Measurements from ENCODE around the gene UBXN10.
"Not testable (repeated sequence)": the region's sequence is repeated elsewhere in the genome, so short reads cannot be mapped to it uniquely, and the experiment has no call there.

UBXN10 gene

DNA sequence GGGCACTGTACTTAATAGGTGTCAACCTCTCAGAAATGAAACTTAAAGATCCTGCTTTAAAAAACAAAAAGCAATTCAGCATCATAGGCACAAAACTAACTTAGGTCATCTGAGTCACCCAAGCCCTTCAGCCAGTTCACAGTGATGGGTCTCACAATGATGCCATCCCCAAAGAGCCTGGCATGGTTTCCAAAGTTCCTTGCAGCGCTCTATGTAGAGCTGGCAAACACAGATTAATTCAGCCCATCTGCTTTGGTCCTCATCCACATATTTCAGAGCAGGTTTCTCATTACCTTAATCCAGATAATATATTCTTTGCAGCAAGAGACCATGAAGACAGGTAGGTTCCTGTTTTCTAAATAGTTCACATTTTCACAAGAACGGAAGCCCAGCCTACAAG, 15.1 kb downstream of the UBXN10 start:
- DNase-seq (ENCODE audit: low spot score): no peak

DNA sequence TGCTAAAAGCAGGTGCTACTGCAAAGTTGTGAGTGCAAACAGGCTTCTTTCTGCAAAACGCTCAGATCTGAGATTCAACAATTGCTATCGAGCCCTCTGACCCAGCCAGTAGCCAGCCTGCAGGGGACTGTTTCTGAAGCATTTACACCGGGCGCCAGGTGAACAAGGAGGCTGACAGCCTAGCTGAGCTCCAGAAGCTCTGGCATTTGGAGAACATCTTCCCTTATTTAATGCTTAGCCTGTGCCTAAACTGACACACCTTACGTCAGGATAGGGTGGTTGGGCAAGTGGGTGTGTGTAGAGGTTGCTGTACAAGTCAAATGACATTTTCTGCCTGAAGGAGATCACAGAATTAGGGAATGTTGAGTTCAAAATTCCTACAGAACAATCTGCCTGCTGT, 16.3 kb downstream of the UBXN10 start:
- no peak for DNase-seq (ENCODE audit: low spot score)

DNA sequence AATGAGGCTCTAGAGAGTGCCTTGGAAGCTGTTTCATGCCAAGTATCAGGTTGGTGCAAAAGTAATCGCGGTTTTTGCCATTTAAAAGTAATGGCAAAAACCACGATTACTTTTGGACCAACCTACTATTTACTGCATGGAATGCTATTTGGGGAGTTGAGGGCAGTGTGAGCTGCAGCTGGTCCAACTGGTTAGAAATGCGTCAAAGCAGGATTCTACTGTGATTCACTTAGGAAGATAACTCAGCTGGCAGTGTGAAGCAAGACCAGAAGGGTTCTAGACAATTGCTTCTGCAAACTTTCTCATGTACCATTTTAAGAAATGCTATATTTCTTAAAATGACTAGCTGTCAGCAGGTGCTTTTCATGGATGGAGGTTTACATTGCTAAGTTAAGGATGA, 21.6 kb downstream of the UBXN10 start:
- DNase-seq (ENCODE audit: low spot score): no peak

DNA sequence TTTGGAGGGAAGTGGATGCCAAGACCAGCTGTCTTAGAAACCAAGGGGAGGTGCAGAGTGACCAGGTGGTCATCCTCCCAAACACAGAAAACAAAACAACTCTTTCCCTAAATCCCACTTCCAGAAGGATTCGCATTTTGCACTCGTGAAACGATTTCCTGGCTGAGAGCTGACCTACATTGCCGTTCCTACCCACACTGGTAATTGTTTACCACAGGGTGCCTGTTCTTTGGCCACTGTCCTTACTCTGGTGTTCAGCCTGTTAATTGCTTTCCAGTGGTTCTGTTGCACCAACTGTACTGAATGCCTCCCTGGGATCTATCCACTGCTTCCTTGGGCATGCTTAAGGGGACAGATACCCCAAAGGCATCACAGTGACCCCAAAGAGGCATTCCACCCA, 23.6 kb downstream of the UBXN10 start:
- no peak for DNase-seq (ENCODE audit: low spot score)

DNA sequence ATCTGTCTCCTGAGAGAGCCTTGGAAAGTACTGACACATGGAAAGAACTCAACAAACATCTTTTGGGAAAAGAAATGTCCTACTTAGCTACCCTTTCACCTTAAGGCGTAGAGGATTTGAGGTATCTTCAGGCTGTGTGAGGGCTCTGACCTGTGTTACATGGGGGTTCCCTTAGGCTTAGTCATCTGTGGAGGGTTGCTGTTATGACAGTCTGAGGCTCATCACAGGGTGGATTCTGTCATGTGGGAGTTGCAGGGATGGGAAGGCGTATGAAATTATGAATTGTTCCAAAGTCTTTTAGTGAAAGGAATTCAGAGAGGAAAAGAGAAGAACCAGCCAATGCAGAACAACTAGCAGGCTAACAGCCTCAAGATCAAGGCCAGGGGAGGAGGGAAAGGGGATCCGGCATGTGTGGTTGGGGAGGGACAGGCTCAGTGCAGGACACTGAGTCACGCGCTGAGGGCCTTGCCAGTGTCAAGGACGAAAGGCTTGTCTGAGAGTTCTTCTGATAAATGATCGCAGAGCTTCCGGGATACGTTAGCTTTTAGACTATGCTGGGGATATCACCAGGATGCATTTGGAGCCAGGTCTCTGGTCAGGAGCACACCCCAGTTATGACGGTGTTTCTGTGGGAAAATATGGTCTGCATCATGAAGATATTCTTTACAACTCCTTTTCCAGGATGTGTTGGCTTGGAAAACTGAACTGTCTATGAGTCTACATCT, 25.0 kb downstream of the UBXN10 start:
- DNase-seq (ENCODE audit: low spot score): no peak

DNA sequence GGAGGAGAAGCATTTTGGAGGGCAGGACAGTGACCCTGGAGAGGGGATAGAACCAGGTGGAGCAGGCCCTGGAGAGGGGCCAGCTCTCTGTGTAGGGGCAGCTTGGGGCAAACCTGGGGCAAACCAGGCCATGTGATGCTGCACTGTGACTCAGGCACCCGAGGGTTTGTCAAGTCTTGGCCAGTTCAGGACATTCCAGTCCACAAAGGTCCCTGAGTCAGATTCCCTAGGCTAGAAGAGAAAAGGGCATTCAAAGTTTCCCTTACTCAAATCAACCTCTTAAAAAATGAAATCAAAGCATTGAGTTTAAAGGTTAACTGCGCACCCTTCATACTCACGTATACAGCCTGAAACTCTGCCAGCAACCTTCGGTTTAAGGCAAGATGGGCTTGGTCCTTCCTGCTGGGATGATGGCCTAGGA, 25.6 kb downstream of the UBXN10 start:
- no peak for DNase-seq (ENCODE audit: low spot score)

DNA sequence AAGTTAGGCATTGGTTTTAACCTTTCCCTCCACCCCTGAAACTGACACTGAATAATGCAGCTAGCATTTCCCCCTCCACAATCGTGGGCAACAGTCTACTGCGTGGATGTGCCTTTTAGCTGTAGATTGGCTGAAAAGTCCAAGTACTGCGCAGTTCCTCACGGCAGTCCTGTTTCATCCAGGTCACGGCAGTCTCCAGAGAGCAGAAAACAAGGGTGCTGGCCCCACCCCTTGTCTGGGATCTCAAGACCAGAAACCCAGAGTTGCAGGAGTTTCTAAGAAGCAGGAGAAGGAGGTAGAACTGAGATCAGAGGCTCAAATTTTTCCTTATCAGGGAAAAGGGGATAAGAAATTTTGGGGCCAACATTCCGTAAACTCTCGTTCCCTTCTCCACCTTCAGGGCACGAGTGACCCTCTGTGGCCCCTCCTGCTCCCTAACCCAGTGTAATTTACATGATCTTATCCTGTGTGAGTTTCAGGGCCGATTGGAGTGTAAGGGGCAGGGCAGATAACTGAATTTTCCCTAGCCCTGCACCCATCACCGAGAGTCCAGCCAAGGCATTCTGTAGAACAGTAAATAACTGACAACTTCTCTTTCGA, 26.3 kb downstream of the UBXN10 start:
- DNase-seq (ENCODE audit: low spot score): no peak

DNA sequence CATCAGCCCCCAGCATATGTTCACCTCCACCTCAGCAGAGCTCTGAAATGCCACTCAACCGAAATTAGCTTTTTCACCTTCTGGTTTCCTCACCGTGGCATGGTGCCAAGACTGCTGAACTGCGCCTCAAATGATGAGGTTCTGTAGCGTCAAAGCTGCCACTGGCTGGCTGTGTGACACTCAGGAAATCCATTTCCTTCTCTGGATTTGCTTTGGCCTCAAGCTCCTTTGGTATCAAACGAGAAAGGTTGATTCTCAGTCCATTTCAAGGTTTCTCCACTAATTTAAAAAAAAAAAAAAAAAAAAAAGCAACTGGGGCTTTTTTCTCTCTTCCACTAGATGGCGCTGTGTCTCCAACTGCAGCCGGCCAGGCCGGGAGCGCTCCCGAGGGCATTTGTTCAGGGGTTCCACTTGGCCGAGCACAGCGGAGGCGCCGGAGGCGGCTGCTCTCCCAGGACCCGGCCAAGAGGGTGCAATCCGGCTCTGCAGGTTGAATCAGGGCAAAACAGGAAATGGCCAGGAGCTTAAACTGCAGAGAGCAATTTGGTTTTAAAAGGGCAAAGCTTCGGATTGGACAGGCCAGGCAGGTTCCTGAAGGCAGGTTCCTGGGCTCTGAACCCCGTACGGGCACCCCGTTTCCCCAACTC, 26.9 kb downstream of the UBXN10 start:
- peak; percentile 92 for DNase-seq (ENCODE audit: low spot score)

DNA sequence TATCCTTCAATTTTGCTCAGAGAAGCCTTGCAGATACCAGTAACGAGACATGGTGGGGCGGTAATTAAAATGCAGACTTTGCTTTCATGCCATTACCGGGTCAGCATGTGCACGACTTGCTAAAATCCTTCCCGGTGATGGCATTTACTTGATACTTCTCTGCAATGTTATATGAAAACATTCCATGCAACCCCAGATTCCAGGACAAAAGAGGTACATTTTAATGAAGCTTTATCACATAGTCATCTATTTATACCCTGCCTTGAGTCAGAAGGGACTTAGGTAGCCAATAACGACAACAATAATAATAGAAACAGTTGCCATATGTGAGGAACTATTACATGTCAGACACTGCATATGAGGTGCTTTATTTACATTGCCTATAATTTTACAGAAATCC, 29.8 kb downstream of the UBXN10 start:
- no peak for DNase-seq (ENCODE audit: low spot score)

DNA sequence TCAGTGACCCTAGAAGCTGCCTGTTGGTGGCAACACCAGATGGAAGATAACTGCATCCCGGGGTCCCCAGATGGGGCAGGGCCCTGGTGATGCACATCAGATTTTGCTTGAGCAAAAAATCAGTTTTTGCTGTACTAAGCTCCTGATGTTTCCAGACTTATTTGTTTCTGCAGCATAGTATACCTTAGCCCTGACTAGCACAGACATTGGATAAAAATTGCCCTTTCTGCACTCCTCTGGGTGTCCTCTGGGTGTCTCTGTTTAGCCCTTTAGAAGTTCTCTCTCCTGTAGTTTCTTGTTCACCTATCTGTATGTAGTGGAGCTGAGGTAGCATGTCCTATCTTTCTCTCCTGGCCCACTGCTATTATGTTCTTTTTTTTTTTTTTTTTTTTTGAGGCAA, 30.7 kb downstream of the UBXN10 start:
- no peak for DNase-seq (ENCODE audit: low spot score)

DNA sequence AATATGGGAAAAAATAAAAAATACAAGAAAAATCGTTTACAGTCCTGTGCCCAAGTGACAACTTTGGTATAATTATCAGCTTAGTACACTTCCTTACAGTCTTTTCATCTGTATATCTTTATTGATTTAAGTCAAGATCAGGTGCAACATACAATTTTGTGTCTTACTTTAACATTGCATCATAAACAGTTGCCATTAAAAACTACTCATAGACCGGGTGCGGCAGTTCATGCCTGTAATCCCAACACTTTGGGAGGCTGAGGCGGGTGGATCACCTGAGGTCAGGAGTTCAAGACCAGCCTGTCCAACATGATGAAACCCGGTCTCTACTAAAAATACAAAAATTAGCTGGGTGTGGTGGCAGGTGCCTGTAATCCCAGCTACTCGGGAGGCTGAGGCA, 33.2 kb downstream of the UBXN10 start:
- not testable (repeated sequence) for DNase-seq (ENCODE audit: low spot score)

DNA sequence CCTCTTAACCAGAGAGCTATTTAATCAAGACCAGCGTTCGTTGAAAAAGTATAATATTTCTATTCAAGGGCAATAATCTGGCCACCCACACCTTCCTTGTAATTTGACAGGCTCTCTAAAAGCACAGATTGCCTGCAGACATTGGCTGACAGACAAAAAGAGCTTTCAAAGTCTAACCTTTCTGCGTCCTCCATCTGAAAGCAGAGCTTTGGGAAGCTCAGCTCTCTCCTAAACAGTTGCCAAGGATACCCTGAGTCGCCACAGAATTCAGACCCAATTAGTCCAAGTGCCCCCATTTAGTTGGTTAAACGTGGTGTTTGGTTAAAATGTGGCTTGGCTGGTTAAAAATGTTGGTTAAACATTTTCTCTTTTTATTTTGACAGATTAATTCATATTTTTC, 34.1 kb downstream of the UBXN10 start:
- no peak for DNase-seq (ENCODE audit: low spot score)

DNA sequence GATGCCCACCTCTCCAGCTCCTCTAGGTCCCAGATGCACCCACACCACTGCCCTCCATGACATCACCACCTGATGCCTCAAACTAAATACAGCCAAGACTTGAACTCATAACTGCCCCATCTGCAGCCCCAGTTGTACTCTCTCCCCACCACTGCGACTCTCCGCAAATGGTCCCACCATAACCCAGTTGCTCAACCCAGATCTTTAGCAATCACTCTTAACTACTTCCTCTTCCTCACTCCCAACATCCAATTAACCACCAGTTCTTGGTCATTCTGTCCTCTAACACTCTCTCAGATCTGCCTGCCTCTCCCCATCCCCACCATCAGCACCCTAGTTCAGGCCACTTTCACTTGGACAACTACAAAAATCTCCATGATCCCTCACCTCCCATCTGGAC, 37.2 kb downstream of the UBXN10 start:
- DNase-seq (ENCODE audit: low spot score): no peak

DNA sequence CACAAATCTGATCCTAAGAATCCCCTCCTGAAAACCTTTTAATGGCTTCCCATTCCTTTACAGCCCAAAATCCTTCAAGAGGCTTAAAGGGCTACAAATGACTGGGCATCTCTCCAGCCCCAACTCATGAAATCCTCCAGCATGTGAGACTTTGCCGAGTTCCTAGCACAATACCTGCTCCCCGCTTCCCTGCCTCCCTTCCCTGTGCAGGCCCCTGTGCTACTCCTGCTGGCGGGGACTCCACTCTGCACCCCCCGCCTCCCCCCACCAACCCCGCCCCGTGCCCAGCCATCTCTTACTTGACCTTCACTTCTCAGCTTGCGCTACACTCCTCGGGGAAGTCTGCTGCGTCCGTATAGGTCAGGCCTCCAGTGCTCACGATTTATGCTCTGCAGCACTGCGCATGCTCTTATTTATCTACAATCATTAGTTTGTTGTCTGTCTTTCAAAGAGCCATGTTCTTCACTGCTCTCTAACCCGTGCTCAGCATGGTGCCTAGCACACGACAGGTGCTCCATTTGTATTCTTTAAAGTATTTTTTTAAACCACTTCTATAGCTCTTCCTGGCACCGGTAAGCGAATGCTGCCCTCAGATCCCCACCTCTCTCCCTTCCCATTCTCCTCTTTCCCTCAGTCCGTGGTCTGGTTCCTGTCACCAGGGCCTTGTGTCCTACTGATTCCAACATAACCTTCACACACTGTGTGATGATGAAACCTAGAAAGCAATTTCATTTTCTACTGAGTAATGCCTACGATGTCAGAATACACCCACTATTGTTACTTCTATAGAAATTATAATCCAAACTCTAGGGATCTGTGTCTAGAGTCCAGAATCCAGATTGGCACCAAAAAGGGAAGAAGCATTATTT, 37.9 kb downstream of the UBXN10 start:
- peak; percentile 62 for DNase-seq (ENCODE audit: low spot score)

DNA sequence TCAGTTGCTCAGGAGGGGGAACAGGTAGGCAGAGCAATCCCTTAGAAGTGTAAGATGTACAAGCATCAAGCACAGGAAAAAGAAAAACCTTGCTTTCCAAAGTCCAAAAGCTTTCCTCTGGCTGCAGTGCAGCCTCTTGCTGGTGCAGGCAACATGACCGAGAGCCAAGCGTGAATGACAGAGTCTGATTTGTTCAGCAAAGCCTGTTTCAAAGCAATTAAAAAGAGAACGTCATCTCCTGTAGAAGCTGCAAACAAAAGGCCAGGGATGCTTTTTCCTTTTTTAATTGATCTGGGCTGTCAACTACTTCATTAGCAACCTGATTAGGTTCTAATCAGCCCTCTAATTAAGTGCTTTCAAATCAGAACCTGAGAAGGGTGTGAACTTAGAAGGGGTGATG, 38.6 kb downstream of the UBXN10 start:
- DNase-seq (ENCODE audit: low spot score): no peak

DNA sequence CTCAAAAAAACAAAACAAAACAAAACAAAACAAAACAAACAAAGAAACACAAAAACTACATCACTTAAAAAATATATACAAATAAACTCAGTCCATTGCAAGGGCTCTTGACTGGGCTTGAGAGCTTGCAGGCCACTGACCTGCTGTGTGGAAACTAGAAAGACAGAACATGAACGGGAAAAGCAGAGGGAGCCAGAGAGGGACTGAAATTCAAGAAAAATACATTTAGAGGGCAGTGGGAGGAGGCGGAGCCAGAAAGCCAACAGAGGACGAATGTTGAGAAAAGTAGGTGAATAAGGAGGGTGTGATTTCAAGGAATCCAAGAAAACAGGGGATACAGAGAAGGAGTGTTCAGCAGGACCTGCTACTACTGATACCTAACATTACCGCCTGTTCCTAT, 41.8 kb downstream of the UBXN10 start:
- no peak for DNase-seq (ENCODE audit: low spot score)

DNA sequence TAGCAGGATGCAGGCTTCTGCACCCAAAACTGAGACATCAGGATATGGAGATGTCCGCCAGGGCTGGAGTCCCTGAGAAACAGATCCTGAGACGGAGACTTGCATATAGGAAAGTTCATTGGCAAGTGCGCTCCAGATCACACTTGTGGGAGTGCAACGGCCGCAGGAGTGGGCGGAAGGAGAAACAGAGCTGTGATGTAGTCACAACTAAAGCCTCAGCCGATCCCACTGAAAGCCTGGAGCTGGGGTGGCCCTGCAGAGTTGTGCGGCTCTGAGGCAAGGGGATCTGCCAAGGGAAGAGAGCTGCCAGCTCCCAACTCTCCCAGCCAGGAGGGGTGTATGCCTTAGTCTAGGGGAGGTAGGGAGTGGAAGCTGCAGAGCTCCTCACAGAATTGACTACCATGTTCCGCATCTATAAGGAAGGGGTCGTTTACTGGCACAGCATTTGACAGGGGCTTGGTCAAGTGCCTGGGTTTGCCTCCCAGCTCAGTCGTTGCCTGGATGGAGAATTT, 42.5 kb downstream of the UBXN10 start:
- no peak for DNase-seq (ENCODE audit: low spot score)

DNA sequence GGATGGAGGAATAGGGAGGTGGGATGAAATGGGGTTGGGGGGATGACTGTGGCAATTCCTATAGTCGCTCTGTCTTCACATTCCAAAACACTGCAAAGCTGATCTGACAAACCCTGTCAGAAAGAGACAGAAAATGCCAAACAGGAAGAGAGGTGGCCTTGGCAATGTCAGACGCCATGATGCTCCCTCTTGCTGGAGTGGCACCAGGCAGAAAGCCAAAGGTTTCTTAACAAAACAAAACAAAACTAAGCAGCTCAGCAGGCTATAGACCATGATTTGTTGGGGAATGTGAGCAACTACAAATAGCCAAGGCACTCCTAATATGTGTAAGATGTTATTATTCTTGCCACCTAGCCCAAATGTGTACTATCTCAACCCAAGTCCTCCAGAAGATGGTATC, 43.3 kb downstream of the UBXN10 start:
- DNase-seq (ENCODE audit: low spot score): no peak

DNA sequence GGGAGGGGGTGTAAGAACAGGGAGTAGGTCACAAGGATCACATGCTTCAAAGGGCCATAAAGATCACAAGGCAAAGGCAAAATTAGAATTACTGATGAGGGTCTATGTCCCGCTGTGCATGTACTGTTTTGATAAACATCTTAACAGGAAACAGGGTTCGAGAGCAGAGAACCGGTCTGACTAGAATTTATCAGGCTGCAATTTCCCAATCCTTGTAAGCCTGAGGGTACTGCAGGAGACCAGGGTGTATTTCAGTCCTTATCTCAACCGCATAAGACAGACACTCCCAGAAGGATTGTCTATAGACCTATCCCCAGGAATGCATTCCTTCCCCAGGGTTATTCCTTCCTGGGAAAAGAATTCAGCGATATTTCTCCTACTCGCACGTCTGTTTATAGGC, 46.7 kb downstream of the UBXN10 start:
- DNase-seq (ENCODE audit: low spot score): not testable (repeated sequence)

DNA sequence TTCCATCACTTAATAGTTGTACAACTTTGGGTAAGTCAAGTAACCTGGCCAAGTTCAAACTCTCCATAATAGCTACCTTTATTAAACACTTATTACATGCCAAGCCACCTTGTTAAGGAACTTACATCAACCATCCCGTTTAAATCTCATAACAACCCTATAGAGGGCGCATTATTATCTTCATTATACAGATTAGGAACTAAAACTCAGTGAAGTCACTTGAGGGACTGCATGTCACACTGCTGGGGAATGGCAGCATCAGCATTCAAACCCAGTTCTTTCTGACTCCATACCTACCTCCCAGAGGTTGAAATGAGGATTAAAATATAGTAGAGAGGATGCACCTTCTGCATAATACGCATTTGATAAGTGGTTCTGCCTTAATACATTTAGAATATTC, 47.5 kb downstream of the UBXN10 start:
- DNase-seq (ENCODE audit: low spot score): no peak

DNA sequence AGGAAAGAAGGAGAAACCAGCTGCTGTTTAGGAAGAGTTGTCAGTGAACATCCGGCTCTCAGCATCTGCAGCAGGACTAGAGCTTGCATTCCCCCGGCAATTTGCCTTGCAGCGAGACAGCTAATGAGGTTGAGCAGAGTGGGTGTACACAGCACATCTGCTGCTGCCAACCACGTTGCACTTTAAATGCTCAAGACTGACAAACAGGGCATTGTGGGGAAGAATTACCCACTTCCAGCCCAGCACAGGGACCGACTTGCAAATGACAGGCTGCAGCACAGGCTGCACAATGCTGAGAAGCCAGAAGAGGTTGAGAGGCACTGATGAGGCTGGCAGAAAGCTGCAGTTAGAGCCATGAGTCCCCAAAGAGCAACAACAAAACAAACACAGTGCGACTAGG, 48.0 kb downstream of the UBXN10 start:
- no peak for DNase-seq (ENCODE audit: low spot score)

DNA sequence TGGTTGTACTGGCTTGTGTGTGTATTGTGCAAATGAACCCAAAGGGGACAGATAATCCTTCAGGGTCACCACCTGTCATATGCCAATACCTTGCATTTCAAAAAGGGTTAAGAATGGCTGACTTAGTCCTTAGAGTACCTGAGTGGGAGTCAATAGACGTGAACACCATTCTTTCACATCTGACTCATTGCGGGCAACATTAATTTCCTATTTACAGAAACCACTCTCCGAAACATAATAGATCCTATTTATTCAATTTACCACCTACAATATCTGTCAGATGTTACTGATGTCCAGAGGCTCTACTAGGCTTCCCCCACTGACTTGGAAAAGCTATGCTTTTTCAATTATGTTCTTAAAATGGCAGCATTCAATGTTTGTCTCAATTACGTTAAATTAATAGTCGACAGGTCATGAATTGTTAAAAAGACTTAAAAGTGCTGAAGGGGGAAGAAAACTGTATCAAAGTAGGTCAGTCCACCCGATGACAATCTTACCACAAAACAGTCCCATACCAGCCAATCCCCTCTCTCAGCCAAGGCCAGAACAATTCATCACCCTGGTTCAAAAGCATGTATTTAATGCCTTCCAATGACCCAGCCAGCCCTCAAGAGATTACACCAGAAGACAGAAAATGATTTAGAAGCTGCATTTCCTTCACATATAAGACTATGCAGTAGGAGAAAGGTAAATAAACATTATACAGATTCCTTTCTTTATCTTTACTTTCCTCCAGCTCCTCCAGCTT, 49.1 kb downstream of the UBXN10 start:
- no peak for DNase-seq (ENCODE audit: low spot score)

Measured in iPS-NIHi11 (cell line).